Fibroblast of the conjunctiva (primary cell): ENCODE data around the gene ZNF385B.
"Not testable (repeated sequence)": the region's sequence is repeated elsewhere in the genome, so short reads cannot be mapped to it uniquely, and the experiment has no call there.

Experiments
- DNase-seq: peaks from one replicate; pipeline ENCODE4 v3.0.0-alpha.2; 2010; ENCODE audit warnings: low read depth

The ZNF385B gene

DNA sequence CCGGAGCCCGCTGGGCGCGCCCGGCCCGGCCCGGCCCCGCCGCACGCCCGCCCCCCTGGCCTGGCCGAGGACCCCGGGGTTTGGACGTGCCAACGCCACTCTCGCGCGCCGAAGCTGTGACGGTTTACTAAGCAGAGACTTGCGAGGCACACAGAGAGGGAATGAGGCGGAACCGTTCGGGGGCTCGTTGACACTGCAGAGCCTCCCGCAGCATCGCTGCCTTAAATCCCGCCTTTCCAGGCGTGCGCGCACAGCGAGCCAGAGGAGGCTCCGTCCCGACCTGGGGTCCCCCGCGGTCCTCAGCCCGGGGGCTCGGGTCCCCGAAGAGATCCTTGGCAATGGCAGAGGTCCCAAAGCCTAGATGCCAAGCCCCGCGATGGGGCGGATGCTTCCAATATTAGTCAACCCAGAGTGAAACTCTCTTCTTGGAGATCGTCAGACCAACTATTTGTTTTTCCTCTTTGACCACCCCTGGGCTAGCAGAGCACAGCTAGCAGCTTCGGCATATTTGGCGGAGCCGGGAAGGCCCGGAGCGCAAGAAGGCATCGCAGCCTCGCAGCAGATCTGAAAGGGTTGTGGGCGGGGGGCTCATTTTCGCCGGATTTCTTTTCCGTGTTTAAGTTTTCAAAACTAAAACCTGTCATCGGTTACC lies at the start of gene ZNF385B:
TSS of gene ZNF385B (minus strand) at position 197 of the 652 bp plus-strand sequence.
- DNase-seq = no peak

DNA sequence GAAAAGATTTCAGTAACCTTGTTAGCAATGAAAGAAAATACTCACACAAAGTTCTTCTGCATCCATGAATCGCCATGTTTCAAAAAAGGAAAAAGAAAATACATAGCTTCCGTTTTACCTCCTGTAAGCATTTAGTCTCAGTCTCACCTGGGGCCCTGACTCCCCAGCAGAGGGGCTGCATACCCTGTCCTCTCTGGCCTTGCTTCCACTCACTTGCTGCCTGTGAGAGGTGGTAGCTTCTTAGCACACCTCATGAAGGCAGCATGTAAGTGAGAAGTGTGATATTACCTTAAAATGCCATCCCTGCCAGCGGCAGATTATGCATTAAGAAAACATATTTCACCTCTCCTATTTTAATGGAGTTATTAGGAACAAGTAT lies 49.3 kb upstream of the ZNF385B start:
- DNase-seq = no peak

DNA sequence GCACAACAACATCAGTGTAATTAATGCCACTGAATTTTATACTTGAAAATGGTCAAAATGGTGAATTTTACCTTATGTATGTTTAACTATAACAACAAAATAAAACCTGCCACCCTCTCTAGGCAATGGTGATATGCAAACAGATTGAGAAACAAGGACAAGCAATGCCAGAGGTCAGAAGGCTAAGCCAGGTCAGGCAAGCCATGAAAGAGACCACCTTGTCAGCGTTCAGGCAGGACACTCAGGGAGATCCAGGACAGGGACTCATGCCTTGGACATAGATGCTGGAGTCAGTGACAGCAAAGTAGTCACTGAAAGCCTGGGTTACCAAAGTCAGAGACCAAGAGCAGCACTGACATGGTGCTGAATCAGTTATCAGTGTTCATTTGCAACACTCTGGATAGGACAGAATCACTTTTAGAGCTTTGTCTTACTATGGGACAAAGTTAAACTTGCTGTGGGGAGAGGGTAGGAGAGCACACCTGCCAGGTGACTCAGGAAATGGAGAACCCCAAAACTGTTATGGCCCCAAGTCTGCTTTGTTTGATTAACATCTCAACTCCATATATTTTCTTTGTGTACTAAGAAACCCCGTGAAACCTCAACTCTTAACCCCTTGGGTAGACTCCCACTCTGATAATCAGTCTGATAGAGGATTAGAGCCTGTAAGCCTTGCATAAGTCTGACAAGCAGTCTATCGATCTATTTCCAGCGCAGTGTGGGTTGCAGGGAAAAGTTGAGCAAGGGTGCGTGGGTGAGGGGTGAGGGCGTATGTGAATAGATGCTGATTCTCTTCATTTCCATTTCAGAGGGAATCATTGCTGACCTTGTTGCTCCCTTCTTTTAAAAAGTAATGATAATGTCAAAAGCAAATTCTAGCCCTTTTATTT lies 48.7 kb upstream of the ZNF385B start:
- no peak for DNase-seq

DNA sequence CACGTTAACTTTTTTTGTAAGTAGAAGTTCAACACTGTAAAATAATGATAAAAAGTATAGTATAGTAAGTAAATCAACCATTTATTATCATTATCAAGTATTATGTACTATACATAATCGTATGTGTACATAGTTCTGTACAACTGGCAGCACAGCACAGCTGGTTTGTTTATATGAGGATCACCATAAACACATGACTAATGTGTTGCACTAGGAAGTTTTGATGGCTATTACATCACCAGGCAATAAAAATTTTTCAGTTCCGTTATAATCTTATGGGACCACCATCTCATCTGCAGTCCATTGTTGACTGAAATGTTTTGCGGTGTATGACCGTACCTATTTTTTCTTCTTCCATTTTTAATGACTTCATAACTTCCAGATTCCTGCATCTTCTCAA lies 39.2 kb upstream of the ZNF385B start:
- no peak for DNase-seq

- no peak for DNase-seq
These were observed 38.3 kb upstream of the ZNF385B start for GRCh38 chr2:179899666-179900065.

DNA sequence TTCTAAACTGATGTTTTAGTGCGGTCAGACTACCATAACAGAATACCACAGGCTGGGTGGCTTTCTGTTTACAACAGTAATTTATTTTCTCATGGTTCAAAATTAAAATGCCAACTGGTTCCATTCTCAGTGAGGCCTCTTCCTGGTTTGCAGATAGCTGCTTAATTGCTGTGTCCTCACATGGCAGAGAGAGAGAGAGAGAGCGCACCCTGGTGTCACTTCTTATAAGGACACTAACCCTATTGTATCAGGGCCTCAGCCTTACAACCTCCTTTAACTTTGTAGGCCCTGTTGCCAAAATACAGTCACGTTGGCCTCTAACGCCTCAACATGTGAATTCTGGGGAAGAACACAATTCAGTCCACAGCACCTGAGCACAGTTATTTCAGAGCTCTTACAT lies 37.5 kb upstream of the ZNF385B start:
- peak; percentile 0 for DNase-seq

DNA sequence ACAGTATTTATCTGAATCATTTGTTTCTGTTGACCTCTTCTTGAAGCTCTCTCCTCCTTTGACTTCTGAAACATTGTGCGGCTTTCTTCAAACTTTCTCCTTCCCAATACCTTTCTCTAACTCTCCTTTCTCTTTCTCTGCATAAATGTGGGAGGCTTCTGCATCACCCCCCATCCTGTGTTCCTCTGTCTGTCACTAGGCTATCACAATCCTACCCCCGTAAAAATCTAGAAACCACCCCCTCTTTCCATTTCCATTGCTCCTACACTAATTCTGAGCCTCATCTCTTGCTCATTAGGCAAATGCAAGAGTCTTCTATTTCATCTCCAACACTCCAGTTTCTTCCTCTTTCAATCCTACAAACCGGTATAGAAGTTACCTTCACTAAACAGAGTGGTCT lies 32.2 kb upstream of the ZNF385B start:
- DNase-seq = no peak

- DNase-seq = no peak
These were observed 29.8 kb upstream of the ZNF385B start for GRCh38 chr2:179891237-179891636.

GRCh38 chr2:179890666-179891065 lies 29.3 kb upstream of the ZNF385B start:
- no peak for DNase-seq

- not testable (repeated sequence) for DNase-seq
These were observed 27.2 kb upstream of the ZNF385B start for GRCh38 chr2:179888642-179889041.

DNA sequence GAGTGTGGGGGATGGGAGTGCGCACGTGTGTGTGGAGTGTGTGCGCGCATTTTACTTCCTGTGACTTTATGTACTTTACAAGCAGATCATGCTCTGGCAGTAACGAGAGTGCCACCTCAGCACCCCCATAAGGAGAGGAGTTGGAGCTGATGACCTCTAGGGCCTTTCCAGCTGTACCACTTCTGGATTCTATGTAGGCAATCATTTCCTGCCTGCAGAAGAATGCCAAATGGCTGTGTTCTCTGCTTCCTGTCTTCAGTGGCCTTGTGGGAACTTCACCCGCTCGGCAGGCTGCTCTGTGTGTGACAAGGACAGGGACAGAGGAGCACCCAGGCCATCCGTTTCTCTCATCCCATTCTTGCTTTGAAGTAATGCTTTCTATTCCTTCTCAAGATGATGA lies 22.8 kb upstream of the ZNF385B start:
- DNase-seq = no peak

DNA sequence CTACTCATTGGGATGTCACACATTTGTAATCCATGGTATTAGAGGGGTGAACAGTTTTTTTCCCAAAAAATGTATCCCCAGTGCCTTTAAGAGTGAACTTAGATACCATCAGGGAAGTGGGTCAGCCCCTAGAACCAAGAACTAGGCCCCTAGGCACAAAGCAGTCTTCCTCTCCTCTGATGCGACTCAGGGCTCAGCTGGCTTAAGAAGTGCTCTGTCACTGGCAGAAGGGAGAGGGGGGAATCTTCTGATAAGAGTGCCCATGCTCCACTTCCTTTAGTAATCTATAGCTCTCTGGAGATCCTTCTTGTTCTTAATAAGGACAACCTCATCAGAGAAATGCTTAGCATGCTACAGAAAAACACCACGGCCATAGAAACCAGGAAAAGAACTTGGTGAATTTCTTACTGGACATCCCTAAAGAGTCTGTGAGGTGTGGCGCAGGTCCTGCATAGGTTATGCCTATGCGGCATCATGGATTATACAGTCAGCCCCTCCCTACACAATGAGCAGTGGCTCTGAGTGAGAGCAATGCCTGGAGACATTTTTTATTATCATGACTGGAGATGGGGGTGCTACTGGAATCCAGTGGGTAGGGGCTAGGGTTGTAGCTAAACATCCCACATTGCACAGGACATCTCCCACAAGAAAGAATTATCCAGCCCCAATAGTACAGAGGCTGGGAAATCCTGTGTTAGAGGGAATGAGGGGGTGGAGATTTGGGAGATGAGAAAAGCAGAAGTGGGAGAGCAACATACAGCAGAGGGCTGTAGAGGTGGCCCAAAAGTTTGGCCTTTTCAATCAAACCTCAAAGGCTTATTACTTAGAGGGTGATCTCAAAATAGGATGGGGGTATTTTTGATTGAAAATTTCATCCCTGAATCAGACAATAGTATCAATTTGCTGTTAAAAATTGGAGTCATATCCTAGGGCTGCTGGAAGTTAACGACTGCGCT lies 21.7 kb upstream of the ZNF385B start:
- no peak for DNase-seq

- DNase-seq = no peak
These were observed 16.4 kb upstream of the ZNF385B start for GRCh38 chr2:179877601-179878364.

- no peak for DNase-seq
These were observed 14.9 kb upstream of the ZNF385B start for GRCh38 chr2:179876266-179876665.

DNA sequence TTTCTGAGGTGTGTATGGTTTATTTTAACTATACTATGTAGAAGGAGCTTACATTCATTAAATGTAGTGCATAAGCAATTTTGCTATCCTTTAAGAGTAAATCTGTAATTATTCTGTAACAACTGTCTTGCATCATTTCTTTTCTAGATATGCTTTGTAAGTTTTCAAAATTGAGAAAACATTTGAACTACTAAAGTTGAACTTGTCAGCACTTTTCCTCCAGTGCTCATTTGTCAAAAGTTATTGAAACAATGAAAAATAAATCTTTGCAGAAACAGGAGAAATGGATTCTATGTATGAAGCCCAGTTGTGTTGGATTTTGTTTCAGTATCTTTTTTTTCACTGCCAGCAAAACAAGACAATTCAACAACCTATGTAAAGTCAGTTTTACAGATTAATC lies 14.5 kb upstream of the ZNF385B start:
- DNase-seq = no peak

- no peak for DNase-seq
These were observed 1.6 kb upstream of the ZNF385B start for GRCh38 chr2:179862898-179863458.

DNA sequence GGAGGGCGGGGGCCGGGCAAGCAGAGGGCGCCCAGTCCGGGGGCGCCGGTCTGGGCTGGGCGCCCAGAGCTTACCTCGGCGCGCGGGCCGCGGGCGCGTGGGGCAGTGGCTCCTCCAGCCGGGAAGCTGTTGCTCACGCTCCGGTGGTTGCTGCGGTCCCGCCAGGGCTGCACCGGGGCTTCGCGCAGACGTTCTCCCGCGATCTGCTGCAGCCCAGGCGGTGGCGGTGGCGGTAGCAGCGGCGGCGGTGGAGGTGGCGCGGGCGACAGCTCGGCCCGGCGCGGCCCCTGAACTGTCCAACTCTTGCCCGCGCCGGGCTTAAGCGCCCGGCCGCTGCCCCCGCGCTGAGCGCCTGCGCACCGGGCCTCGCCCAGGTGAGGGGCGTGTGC lies 391 bp downstream of the ZNF385B start:
- DNase-seq = no peak

GRCh38 chr2:179860255-179861026 lies 971 bp downstream of the ZNF385B start:
- DNase-seq = no peak

GRCh38 chr2:179859523-179859922 lies 1.9 kb downstream of the ZNF385B start:
- no peak for DNase-seq

DNA sequence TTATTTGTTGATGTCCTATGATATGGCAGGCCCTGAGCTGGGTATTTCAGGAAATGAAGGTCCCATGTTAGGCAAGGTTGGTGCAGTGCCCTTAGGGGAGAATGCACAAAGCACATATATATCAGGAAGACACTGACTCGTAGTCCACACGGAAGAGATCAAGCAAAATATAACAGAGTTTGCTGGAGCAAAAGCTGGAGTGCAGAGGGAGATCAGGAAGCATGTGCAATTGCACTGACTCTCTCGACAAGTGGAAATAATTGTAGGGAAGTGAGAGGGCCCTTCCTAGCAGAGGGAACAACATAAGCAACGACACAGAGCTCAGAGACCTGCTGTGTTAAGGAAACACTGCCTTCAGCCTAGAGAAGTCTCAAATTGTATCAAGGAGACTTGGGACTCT lies 4.2 kb downstream of the ZNF385B start:
- no peak for DNase-seq

DNA sequence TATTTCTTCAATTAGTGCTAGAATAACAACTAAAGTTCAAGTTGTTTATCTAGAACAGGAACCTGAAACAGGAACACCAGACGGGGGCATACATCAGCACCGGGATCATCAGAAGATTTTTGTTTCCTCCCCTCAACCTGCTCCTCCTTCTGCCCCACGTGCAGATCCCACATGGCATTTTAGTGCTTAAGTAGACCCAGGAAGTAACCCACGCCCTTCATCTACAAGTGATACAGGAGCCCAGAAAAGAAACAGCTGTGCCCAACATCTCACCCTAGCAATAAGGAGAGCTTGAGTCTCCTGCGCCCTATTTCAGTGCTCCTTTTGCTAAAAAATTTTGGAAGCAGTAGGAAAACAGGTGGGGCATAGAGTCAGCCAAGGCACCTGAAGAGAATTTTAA lies 5.2 kb downstream of the ZNF385B start:
- no peak for DNase-seq
